Measurements from ENCODE around the gene APBA2. TPM values are rescaled to one million over a fixed set of nuclear protein-coding genes. Genes with fewer than 3 reads are reported as not detected.

APBA2 gene
- total and polyA plus RNA-seq, 7 donors = 0.46 to 10.7 (median 1.5) TPM

DNA sequence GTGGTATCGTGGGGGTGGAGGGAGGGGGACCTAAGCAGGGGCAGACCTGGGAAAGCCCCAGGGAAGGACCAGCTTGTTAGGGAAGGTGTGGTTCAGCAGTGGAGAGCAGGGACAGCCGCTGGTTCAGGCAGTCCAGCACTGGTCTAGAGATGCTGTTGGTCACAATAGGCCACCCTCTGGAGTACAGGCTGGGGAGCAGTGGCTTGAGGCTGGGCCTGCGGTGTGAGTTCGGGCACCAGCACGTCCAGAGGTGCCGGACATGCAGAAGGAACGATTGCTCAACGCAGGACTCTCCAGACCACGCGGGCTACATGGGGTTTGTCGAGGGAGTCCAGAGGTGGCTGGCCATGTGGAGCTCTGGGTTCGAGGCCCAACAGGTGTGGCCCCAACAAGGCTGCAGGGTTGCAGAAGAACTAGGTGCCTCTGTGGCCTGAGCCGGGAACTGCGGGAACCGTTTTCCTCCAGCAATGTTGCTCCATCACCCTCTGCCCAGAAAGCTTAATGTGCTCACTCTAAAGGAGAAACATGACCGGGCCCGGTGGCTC lies 143.9 kb downstream of the APBA2 start:
- no peaks in the 10 kb centered on the region for H3K9me3 ChIP-seq
- no peak for DNase-seq
- intact Hi-C loops (cut with DNase I) = no loop called here
- WGBS, 2 donors = 93 to 96% methylated on average over 17 of the region's 17 CpGs
- H3K4me3 ChIP-seq = no peak overlapping the region
- H3K4me1 ChIP-seq = no peaks in the 10 kb centered on the region
- no peaks in the 10 kb centered on the region for H3K27me3 ChIP-seq
- no peaks in the 10 kb centered on the region for H3K36me3 ChIP-seq
- H3K27ac ChIP-seq = no peak overlapping the region
- TF ChIP-seq, protein P1, sequence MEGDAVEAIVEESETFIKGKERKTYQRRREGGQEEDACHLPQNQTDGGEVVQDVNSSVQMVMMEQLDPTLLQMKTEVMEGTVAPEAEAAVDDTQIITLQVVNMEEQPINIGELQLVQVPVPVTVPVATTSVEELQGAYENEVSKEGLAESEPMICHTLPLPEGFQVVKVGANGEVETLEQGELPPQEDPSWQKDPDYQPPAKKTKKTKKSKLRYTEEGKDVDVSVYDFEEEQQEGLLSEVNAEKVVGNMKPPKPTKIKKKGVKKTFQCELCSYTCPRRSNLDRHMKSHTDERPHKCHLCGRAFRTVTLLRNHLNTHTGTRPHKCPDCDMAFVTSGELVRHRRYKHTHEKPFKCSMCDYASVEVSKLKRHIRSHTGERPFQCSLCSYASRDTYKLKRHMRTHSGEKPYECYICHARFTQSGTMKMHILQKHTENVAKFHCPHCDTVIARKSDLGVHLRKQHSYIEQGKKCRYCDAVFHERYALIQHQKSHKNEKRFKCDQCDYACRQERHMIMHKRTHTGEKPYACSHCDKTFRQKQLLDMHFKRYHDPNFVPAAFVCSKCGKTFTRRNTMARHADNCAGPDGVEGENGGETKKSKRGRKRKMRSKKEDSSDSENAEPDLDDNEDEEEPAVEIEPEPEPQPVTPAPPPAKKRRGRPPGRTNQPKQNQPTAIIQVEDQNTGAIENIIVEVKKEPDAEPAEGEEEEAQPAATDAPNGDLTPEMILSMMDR (IDR thresholded peaks at IDR 0.05) = no peak
- TF ChIP-seq POLR2AphosphoS5 (IDR thresholded peaks at IDR 0.05) (no peak), POLR2A (IDR thresholded peaks at IDR 0.05) (no peak), EP300 (IDR thresholded peaks at IDR 0.05) (no peak)

DNA sequence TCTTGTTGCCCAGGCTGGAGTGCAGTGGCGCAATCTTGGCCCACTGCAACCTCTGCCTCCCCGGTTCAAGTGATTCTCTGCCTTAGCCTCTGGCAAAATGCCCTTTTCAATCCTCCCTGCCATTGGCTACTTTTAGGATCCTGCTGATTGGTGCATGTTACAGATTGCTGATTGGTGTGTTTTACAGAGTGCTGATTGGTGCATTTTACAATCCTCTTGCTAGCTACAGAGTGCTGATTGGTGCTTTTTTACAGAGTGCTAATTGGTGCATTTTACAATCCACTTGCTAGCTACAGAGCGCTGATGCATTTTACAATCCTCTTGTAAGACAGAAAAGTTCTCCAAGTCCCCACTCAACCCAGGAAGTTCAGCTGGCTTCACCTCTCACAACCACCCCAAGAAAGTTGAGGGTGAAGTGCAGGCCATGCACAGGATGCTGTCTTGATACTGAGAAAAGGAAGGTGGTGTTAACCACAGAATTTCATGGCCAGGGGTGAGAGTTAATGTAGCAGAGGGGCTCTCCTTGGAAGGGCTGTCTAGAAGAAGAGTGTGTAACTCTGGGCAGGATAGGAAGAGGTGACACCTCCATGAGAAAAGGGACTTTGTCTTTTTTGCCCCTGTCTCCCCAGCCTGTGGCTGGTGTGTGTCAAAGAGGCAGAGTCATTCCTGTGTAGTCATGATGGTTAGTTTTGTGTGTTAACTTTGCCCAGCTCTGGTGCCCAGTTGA lies 145.9 kb downstream of the APBA2 start:
- Histone ChIP-seq H3K4me3 (no peak overlapping the region), H3K27me3 (no peaks in the 10 kb centered on the region), H3K36me3 (no peaks in the 10 kb centered on the region), H3K27ac (no peak overlapping the region), H3K9me3 (no peaks in the 10 kb centered on the region), H3K4me1 (no peaks in the 10 kb centered on the region)
- TF ChIP-seq, protein P1 (IDR thresholded peaks at IDR 0.05) = no peak
- TF ChIP-seq POLR2A (IDR thresholded peaks at IDR 0.05) (no peak), POLR2AphosphoS5 (IDR thresholded peaks at IDR 0.05) (no peak), EP300 (IDR thresholded peaks at IDR 0.05) (no peak)
- DNase-seq = no peak
- intact Hi-C loops (cut with DNase I) = no loop called here
- WGBS, 2 donors = 84 to 92% methylated on average over 3 of the region's 3 CpGs

DNA sequence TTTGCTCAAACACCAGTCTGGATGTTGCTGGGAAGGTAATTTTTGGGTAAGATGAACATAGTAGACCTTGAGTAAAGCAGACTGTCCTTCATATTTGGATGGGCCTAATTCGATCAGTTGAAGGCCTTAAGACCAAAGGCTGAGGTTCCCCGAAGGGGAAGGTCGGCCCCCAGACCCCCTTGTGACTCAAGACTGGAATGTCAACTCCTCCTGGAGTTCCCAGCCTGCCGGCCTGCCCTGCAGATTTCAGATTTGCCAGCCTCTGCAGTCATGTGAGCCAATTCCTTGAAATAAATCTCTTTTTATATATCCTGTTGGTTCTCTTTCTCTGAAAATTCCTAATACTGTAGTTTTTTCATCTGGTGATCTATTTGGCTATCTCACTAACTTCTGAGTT lies 146.5 kb downstream of the APBA2 start:
- no peak overlapping the region for H3K27ac ChIP-seq
- WGBS, 2 donors = 74 to 79% methylated on average over 4 of the region's 4 CpGs
- DNase-seq = no peak
- no peak overlapping the region for H3K4me3 ChIP-seq
- no peak for TF ChIP-seq EP300 (IDR thresholded peaks at IDR 0.05)
- TF ChIP-seq, protein P1 (IDR thresholded peaks at IDR 0.05) = no peak
- no peak for TF ChIP-seq POLR2AphosphoS5 (IDR thresholded peaks at IDR 0.05)
- no peak for TF ChIP-seq POLR2A (IDR thresholded peaks at IDR 0.05)
- no peaks in the 10 kb centered on the region for H3K36me3 ChIP-seq
- H3K4me1 ChIP-seq = no peaks in the 10 kb centered on the region
- intact Hi-C loops (cut with DNase I) = no loop called here
- no peaks in the 10 kb centered on the region for H3K27me3 ChIP-seq
- no peaks in the 10 kb centered on the region for H3K9me3 ChIP-seq

DNA sequence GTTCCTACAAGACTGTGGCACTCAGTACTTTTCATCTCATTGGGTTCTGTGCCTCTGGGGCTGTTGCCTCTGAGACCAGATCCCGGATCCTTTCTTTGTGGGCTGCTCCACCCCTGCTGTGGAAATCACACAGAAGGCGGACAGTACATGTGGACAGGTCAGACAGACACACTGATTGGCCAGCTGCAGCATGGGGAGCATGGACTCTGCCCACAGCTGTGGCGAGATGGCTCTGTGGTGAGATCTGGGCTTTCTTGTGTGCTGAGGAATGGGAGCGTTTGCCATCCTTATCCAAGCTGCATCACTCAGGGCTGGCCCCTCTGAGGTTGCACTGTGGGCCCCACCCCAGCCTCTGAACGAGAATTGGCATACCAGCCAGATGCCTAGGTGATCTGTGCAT lies 147.0 kb downstream of the APBA2 start:
- no peak overlapping the region for H3K27ac ChIP-seq
- DNase-seq = no peak
- TF ChIP-seq POLR2A (IDR thresholded peaks at IDR 0.05) (no peak), EP300 (IDR thresholded peaks at IDR 0.05) (no peak), POLR2AphosphoS5 (IDR thresholded peaks at IDR 0.05) (no peak)
- TF ChIP-seq, protein P1 (IDR thresholded peaks at IDR 0.05) = no peak
- H3K27me3 ChIP-seq = no peaks in the 10 kb centered on the region
- H3K4me1 ChIP-seq = no peaks in the 10 kb centered on the region
- WGBS, 2 donors = 72 to 84% methylated on average over 5 of the region's 5 CpGs
- no peaks in the 10 kb centered on the region for H3K36me3 ChIP-seq
- H3K4me3 ChIP-seq = no peak overlapping the region
- intact Hi-C loops (cut with DNase I) = no loop called here
- H3K9me3 ChIP-seq = no peaks in the 10 kb centered on the region

Measured in sigmoid colon (tissue), 7 donors.